Esophagus muscularis mucosa (tissue), 4 donors: Measurements from ENCODE around the gene ANKIB1. TPM values are rescaled to one million over a fixed set of nuclear protein-coding genes. Genes with fewer than 3 reads are reported as not detected.

ENCODE experiments used
- DNase-seq: peaks from one replicate; pipeline ENCODE4 v3.0.0-alpha.2; 2017; ENCODE audit errors: extremely low spot score
- H3K27ac ChIP-seq, 4 donors: fragments of 200-600 bp; sonication (generic); replicated peaks in 1 of 4; 1 replicate in 3 of 4; 2 replicates in 1 of 4; pipeline ENCODE4 v1.5.1; 2016 to 2019; ENCODE audit warnings: mild to moderate bottlenecking in 1 of 4
- H3K27me3 ChIP-seq, 4 donors: fragments of 200-600 bp; sonication (generic); one replicate each; pipeline versions ENCODE4 v1.5.1 to v1.6.0; 2016 to 2019
- H3K36me3 ChIP-seq, 4 donors: fragments of 200-600 bp; sonication (generic); one replicate each; pipeline ENCODE4 v1.5.1; 2016 to 2019
- H3K4me1 ChIP-seq, 4 donors: fragments of 200-600 bp; sonication (generic); one replicate each; pipeline ENCODE4 v1.5.1; 2016 to 2019
- H3K4me3 ChIP-seq, 4 donors: fragments of 200-600 bp; sonication (generic); 1 replicate in 2 of 4; 2 replicates in 2 of 4; pipeline ENCODE4 v1.5.1; 2016 to 2019; ENCODE audit warnings: mild to moderate bottlenecking in 4 of 4, moderate library complexity in 1 of 4
- H3K9me3 ChIP-seq, 4 donors: fragments of 200-600 bp; sonication (generic); 1 replicate in 3 of 4; 2 replicates in 1 of 4; pipeline ENCODE4 v1.5.1; 2016 to 2019
- CTCF ChIP-seq, 3 experiments: fragments of 200-600 bp in 2 of 3; fragments of 450-650 bp in 1 of 3; sonication (generic) in 2 of 3; IDR thresholded peaks; one replicate each; pipeline ENCODE4 v1.5.1; 2017 to 2019; ENCODE audit warnings: antibody characterized with exemption in 3 of 3, mild to moderate bottlenecking in 2 of 3, moderate library complexity in 1 of 3
- EP300 ChIP-seq: sonication (generic); formaldehyde crosslinking; IDR thresholded peaks from one replicate; pipeline ENCODE4 v1.6.1; 2017; ENCODE audit warnings: antibody characterized with exemption
- POLR2A ChIP-seq: fragments of 450-650 bp; IDR thresholded peaks from one replicate; pipeline ENCODE4 v1.6.1; 2017; ENCODE audit warnings: antibody characterized with exemption, moderate library complexity, mild to moderate bottlenecking, low read depth
- POLR2AphosphoS5 ChIP-seq, 2 donors: sonication (generic); formaldehyde crosslinking; IDR thresholded peaks; one replicate each; pipeline ENCODE4 v1.6.1; 2017; ENCODE audit warnings: antibody characterized with exemption in 2 of 2
- WGBS: methylation state at CpG from one replicate; pipeline ENCODE4 v1.1.5; 2018; 5-methylcytosine and 5-hydroxymethylcytosine counted together
- intact Hi-C: fragments of 100-400 bp; cut with DNase I; formaldehyde crosslinking; loops from one replicate; pipeline ENCODE4 v1.15.1; 2023
- total RNA-seq, 4 donors: library from RNA; depleted of rRNA; stranded (reverse); fragments of >200 nt; gene quantifications; one replicate each; pipeline versions ENCODE4 v1.1.0 to v1.2.1, GENCODE V29; 2016

ANKIB1 gene
- total RNA-seq, 4 donors from 2014 or later, result 25.8 to 37.8 (median 28.6) TPM

- WGBS, result 66% methylated on average over 2 of the region's 2 CpGs
- H3K36me3 ChIP-seq, result no peaks in the 10 kb centered on the region
- H3K9me3 ChIP-seq, result no peaks in the 10 kb centered on the region
- no peak overlapping the region for H3K4me3 ChIP-seq
- no peak overlapping the region for H3K27ac ChIP-seq
- no peak for TF ChIP-seq POLR2A
- no peaks in the 10 kb centered on the region for H3K27me3 ChIP-seq
- peaks cover 16 to 24% (median 21%) of the 10 kb centered on the region in 4 donors for H3K4me1 ChIP-seq
- DNase-seq, result no peak
- intact Hi-C loops, result no loop called here
Measured at GRCh38 chr7:92279396-92280031, 33.7 kb downstream of the ANKIB1 start.

- 86% methylated on average over 2 of the region's 2 CpGs for WGBS
- no peaks in the 10 kb centered on the region for H3K36me3 ChIP-seq
- TF ChIP-seq EP300, result no peak
- no peak for TF ChIP-seq POLR2A
- no peak for TF ChIP-seq CTCF (IDR thresholded peaks at IDR 0.05)
- no peak for TF ChIP-seq POLR2AphosphoS5 (IDR thresholded peaks at IDR 0.05)
- H3K9me3 ChIP-seq, result no peaks in the 10 kb centered on the region
- no peak for DNase-seq
- intact Hi-C loops, result no loop called here
- no peak overlapping the region for H3K27ac ChIP-seq
- H3K27me3 ChIP-seq, result no peaks in the 10 kb centered on the region
- peaks cover 16 to 24% (median 21%) of the 10 kb centered on the region in 4 donors for H3K4me1 ChIP-seq
- H3K4me3 ChIP-seq, result no peak overlapping the region
Measured at GRCh38 chr7:92281031-92281430, 35.3 kb downstream of the ANKIB1 start.

- 89% methylated on average over 6 of the region's 6 CpGs for WGBS
- Histone ChIP-seq H3K27ac (no peak overlapping the region), H3K9me3 (no peaks in the 10 kb centered on the region), H3K4me1 (peaks cover 16 to 24% (median 21%) of the 10 kb centered on the region in 4 donors), H3K36me3 (no peaks in the 10 kb centered on the region), H3K27me3 (no peaks in the 10 kb centered on the region), H3K4me3 (no peak overlapping the region)
- no peak for DNase-seq
- intact Hi-C loops, result no loop called here
- TF ChIP-seq CTCF (IDR thresholded peaks at IDR 0.05) (no peak), EP300 (no peak), POLR2AphosphoS5 (IDR thresholded peaks at IDR 0.05) (no peak), POLR2A (no peak)
Measured at GRCh38 chr7:92282221-92282814, 36.5 kb downstream of the ANKIB1 start.

- DNase-seq, result no peak
- TF ChIP-seq CTCF (IDR thresholded peaks at IDR 0.05) (no peak), POLR2AphosphoS5 (IDR thresholded peaks at IDR 0.05) (no peak), EP300 (no peak), POLR2A (no peak)
- 59% methylated on average over 1 of the region's 1 CpG for WGBS
- Histone ChIP-seq H3K4me3 (no peak overlapping the region), H3K27ac (no peak overlapping the region), H3K9me3 (no peaks in the 10 kb centered on the region), H3K4me1 (peaks cover 16 to 24% (median 19%) of the 10 kb centered on the region in 4 donors), H3K36me3 (no peaks in the 10 kb centered on the region), H3K27me3 (no peaks in the 10 kb centered on the region)
- intact Hi-C loops, result no loop called here
Measured at GRCh38 chr7:92282930-92283329, 37.2 kb downstream of the ANKIB1 start.

- H3K27me3 ChIP-seq, result no peaks in the 10 kb centered on the region
- H3K4me3 ChIP-seq, result no peak overlapping the region
- H3K4me1 ChIP-seq, result peaks cover 5 to 12% (median 9%) of the 10 kb centered on the region in 4 donors
- DNase-seq, result no peak
- intact Hi-C loops, result no loop called here
- H3K9me3 ChIP-seq, result no peaks in the 10 kb centered on the region
- no peaks in the 10 kb centered on the region for H3K36me3 ChIP-seq
- no peak overlapping the region for H3K27ac ChIP-seq
- TF ChIP-seq POLR2AphosphoS5 (IDR thresholded peaks at IDR 0.05) (no peak), POLR2A (no peak), EP300 (no peak), CTCF (IDR thresholded peaks at IDR 0.05) (no peak)
- WGBS, result 97% methylated on average over 2 of the region's 2 CpGs
Measured at GRCh38 chr7:92289321-92289720, 43.5 kb downstream of the ANKIB1 start.
